Immature natural killer cell (primary cell): Measurements from ENCODE around the gene RASD1. TPM values are rescaled to one million over a fixed set of nuclear protein-coding genes. Genes with fewer than 3 reads are reported as not detected.
A peak's percentile ranks its signal among the peaks of the same experiment; 100 is the strongest.
"Not testable (repeated sequence)": the region's sequence is repeated elsewhere in the genome, so short reads cannot be mapped to it uniquely, and the experiment has no call there.

Experiments used
- DNase-seq, 3 donors: peaks; one replicate each; pipeline ENCODE4 v3.0.0; 2022; ENCODE audit warnings: mixed read lengths in 1 of 3
- H3K27ac Mint-ChIP-seq, 6 donors: one replicate each; pipeline ENCODE4 v1.8.0; 2020; ENCODE audit warnings: mixed read lengths in 6 of 6, mild to moderate bottlenecking in 5 of 6, inconsistent platforms in 4 of 6, moderate library complexity in 3 of 6
- H3K27me3 Mint-ChIP-seq, 3 donors: one replicate each; pipeline ENCODE4 v1.8.0; 2020 to 2021; ENCODE audit warnings: low read depth in 3 of 3, mild to moderate bottlenecking in 3 of 3, mixed read lengths in 3 of 3, moderate library complexity in 3 of 3, inconsistent platforms in 1 of 3
- H3K36me3 Mint-ChIP-seq, 3 donors: one replicate each; pipeline ENCODE4 v1.8.0; 2020; ENCODE audit warnings: mixed read lengths in 3 of 3, inconsistent platforms in 2 of 3, mild to moderate bottlenecking in 2 of 3
- H3K4me1 Mint-ChIP-seq, 2 donors: one replicate each; pipeline ENCODE4 v1.8.0; 2020; ENCODE audit warnings: inconsistent platforms in 2 of 2, mild to moderate bottlenecking in 2 of 2, mixed read lengths in 2 of 2, moderate library complexity in 1 of 2
- H3K4me3 Mint-ChIP-seq, 5 donors: one replicate each; pipeline ENCODE4 v1.8.0; 2020; ENCODE audit warnings: mild to moderate bottlenecking in 5 of 5, mixed read lengths in 5 of 5, inconsistent platforms in 3 of 5, moderate library complexity in 3 of 5
- H3K9me3 Mint-ChIP-seq, 6 donors: one replicate each; pipeline ENCODE4 v1.8.0; 2020; ENCODE audit warnings: mild to moderate bottlenecking in 6 of 6, mixed read lengths in 6 of 6, inconsistent platforms in 4 of 6, moderate library complexity in 3 of 6
- polyA plus RNA-seq, 3 donors: library from polyadenylated mRNA; unstranded; fragments of 300-500 nt; fragmentation: Illumina TruSeq; gene quantifications; one replicate each; pipeline ENCODE4 v1.2.3, GENCODE V29; 2021

Gene RASD1
- polyA plus RNA-seq, 3 donors from 2014 or later = 0.43 to 1.2 (median 0.96) TPM

DNA sequence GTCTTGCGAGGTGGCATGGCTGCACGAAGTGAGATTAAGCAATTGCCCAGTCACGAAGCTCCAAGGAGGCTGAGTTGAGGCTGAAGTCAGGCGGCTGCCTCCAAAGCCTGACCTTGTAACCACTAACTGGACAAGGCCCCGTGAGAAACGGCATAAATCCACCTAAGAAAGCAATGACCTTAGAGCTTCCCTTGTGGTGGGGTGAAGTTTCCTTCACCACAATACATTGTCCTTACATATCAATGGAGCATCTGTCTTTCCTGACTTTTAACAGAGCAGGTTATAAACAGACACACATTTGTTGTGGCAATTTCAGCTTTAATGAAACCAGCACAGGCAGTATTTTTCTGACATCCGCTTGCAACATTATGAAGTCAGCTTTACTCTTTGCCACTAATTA is 21.9 kb downstream of the RASD1 start:
- Mint-ChIP-seq H3K27me3 (peaks cover 9 to 17% (median 12%) of the 10 kb centered on the region in 3 donors), H3K4me1 (peaks cover 30 to 37% of the 10 kb centered on the region in 2 donors), H3K27ac (no peak overlapping the region), H3K4me3 (no peak overlapping the region), H3K36me3 (no peaks in the 10 kb centered on the region), H3K9me3 (no peaks in the 10 kb centered on the region)
- no peak for DNase-seq

DNA sequence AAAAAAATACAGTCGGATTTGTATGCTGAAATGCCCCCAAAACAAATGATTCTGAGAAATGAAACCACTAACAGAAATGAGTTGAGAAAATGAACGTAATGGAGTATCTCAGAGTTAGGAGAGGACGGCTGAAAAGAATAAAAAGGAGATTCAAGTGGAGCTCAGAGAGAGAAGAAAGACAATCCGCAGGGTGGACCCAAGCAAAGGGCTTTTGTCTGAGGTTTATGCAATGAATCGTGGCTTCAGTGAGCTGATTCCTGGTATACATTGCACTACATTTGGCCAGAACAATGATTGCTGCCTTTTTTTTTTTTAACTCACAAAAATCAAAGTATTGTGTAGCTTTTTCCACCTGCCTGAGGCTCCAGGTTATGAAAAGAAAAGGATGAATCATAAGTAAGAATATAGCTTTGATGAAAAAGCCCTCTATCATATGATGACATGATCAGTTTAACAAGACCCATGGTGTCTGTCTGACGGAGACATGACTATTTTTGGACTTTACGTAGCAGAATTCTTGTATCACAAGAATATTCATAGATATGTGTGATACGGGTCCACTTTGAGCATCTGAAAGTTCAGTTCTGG is 23.8 kb downstream of the RASD1 start:
- no peak overlapping the region for H3K4me3 Mint-ChIP-seq
- H3K27ac Mint-ChIP-seq = no peak overlapping the region
- H3K36me3 Mint-ChIP-seq = no peaks in the 10 kb centered on the region
- peaks cover 11 to 22% (median 12%) of the 10 kb centered on the region in 3 donors for H3K27me3 Mint-ChIP-seq
- peaks cover 16 to 18% of the 10 kb centered on the region in 2 donors for H3K4me1 Mint-ChIP-seq
- no peak for DNase-seq
- no peaks in the 10 kb centered on the region for H3K9me3 Mint-ChIP-seq

DNA sequence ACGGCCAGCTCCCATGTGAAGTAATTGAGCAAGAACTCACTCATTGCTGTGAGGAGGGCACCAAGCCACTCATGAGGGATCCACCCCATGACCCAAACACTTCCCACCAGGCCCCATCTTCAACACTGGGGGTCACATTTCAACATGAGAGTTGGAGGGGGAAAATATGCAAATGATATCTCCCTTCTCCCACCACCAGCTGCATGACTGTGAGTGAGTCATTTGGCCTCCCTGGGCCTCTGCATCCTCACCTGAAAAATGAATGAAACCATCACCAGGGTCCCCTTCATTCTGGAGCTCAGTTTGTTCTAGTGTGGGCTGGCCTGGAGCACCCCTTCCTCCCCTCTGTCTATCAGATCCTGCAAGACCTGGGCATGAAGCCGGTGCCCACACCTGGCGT is 26.2 kb downstream of the RASD1 start:
- Mint-ChIP-seq H3K4me1 (no peaks in the 10 kb centered on the region), H3K9me3 (no peaks in the 10 kb centered on the region), H3K4me3 (no peak overlapping the region), H3K27me3 (peaks cover 4 to 20% (median 5%) of the 10 kb centered on the region in 3 donors), H3K36me3 (no peaks in the 10 kb centered on the region), H3K27ac (no peak overlapping the region)
- no peak for DNase-seq

DNA sequence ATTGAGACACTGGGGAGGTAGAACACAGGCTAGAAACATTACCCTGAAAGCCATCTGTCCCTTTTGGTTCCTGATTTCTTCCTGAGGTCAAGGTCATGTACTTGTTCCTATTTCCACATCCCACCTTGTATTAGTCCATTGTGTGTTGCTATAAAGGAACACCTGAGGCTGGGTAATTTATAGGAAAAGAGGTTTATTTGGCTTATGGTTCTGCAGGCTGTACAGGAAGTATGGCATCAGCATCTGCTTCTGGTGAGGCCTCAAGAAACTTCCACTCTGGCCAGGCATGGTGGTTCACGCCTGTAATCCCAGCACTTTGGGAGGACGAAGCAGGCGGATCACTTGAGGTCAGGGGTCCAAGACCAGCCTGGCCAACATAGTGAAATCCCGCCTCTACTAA is 26.8 kb downstream of the RASD1 start:
- no peaks in the 10 kb centered on the region for H3K9me3 Mint-ChIP-seq
- H3K36me3 Mint-ChIP-seq = no peaks in the 10 kb centered on the region
- DNase-seq = no peak
- no peak overlapping the region for H3K4me3 Mint-ChIP-seq
- H3K4me1 Mint-ChIP-seq = no peaks in the 10 kb centered on the region
- H3K27ac Mint-ChIP-seq = no peak overlapping the region
- peaks cover 4 to 20% (median 9%) of the 10 kb centered on the region in 3 donors for H3K27me3 Mint-ChIP-seq

DNA sequence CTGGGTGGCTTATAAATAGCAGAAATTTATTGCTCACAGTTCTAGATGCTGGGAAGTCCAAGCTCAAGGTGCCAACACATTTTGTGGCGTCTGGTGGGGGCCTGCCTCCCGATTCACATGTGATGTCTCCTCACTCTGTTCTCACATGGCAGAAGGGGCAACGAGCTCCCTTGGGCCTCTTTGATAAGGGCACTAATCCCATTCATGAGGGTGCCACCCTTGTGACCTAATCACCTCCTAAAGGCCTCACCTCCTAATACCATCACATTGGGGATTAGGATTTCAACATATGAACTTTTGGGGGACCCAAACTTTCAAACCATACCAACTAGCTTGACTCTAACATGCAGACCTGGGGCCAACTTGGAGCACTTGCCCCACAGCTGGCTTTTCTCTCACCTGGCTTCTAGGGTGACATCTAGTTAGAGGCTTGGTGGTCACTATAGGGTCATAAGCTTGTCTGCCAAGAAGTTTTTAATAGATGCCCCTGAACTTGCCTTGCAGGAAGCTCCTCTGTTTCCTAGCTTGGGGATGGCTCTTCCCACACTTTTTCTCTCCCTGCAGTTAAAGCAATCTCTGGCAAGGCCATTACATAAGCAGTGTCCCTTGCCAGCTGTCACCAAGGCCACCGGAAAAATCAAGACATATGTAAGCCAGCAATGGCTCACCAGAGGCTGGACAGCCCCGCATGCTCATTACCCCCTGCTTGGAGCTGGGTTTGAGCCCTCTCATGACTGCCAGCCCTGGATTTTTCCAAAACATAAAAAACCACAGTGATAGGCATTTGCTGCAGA is 27.8 kb downstream of the RASD1 start:
- H3K27me3 Mint-ChIP-seq = peaks cover 6 to 20% (median 9%) of the 10 kb centered on the region in 3 donors
- no peaks in the 10 kb centered on the region for H3K4me1 Mint-ChIP-seq
- H3K36me3 Mint-ChIP-seq = no peaks in the 10 kb centered on the region
- H3K9me3 Mint-ChIP-seq = no peaks in the 10 kb centered on the region
- no peak overlapping the region for H3K4me3 Mint-ChIP-seq
- no peak overlapping the region for H3K27ac Mint-ChIP-seq
- no peak for DNase-seq

DNA sequence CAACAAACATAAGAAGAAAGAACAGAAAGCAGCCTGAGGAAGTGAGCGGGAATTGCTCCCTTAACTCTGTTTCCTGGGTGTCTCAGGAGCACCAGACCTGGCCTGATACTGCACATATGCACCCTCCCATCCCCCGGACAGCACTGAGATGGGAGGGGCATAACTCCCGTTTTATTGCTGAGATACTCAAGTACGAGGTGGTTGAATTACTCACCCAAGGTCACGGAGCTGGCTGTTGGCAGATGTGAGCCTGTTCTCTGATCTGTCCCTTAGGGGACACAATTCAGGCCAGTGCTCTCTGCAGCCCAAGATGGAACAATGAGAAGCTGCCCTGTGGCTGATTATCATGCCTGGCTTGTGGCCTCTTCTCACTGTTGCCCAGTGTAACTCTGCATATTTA is 28.5 kb downstream of the RASD1 start:
- no peaks in the 10 kb centered on the region for H3K4me1 Mint-ChIP-seq
- DNase-seq = no peak
- no peaks in the 10 kb centered on the region for H3K9me3 Mint-ChIP-seq
- H3K27ac Mint-ChIP-seq = no peak overlapping the region
- peaks cover 6 to 17% (median 9%) of the 10 kb centered on the region in 3 donors for H3K27me3 Mint-ChIP-seq
- H3K36me3 Mint-ChIP-seq = no peaks in the 10 kb centered on the region
- H3K4me3 Mint-ChIP-seq = no peak overlapping the region

DNA sequence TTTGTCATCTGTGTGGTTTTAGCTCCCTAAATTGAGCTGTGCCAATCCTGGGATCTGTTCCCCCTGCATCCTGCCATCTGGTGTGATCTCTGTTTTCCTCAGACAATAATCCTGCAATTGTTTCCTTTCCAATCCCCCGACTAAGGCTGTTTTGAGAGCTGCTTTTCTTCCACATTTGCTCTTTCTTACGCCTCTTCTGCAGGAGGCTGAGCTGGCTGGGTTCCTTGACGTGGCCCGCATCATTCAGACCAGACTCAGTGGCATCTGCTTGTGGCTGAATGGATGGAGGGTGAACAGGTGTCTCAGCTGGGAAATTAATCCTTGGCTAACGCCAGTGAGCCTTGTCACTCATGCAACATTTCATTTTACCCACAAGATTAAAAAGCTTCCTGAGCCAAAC is 29.2 kb downstream of the RASD1 start:
- H3K27ac Mint-ChIP-seq = no peak overlapping the region
- H3K4me1 Mint-ChIP-seq = no peaks in the 10 kb centered on the region
- no peak overlapping the region for H3K4me3 Mint-ChIP-seq
- DNase-seq = no peak
- H3K36me3 Mint-ChIP-seq = no peaks in the 10 kb centered on the region
- peaks cover 4 to 17% (median 9%) of the 10 kb centered on the region in 3 donors for H3K27me3 Mint-ChIP-seq
- no peaks in the 10 kb centered on the region for H3K9me3 Mint-ChIP-seq

DNA sequence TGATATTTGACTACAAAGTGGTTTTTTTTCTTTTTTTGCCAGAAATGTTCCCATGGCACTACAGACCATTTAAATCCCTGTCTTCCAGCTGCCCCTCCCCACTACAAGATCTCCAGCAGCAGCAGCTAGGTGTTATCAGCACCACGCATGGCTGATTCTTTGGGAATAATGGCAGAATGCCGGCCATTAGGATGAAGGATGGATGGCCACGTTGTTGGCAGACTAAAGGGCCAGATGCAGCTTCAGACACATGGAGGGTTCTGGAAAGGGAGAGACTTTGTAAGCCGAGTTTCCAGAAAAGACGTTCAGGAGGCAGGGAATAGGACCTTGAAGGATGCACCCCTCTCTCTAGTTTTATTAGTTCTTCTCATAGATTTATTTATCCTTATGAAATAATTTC is 29.7 kb downstream of the RASD1 start:
- no peak for DNase-seq
- Mint-ChIP-seq H3K4me1 (no peaks in the 10 kb centered on the region), H3K27me3 (peaks cover 4 to 17% (median 9%) of the 10 kb centered on the region in 3 donors), H3K27ac (no peak overlapping the region), H3K9me3 (no peaks in the 10 kb centered on the region), H3K36me3 (no peaks in the 10 kb centered on the region), H3K4me3 (no peak overlapping the region)

DNA sequence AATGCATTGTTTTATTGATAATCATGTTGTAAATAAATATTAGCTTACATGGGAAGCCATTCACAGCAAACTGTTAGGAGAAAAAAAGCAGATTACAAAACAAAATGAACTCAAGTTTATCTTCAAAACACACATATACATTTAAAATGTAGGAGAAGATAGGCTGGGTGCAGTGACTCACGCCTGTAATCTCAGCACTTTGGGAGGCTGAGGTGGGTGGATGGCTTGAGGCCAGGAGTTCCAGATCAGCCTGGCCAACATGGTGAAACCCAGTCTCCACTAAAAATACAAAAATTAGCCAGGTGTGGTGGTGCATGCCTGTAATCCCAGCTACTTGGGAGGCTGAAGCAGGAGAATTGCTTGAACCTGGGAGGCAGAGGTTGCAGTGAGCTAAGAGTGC is 30.3 kb downstream of the RASD1 start:
- H3K9me3 Mint-ChIP-seq, H3K27ac Mint-ChIP-seq, DNase-seq, H3K36me3 Mint-ChIP-seq, H3K4me3 Mint-ChIP-seq, H3K4me1 Mint-ChIP-seq: not testable (repeated sequence)
- peaks cover 4 to 15% (median 9%) of the 10 kb centered on the region in 3 donors for H3K27me3 Mint-ChIP-seq

DNA sequence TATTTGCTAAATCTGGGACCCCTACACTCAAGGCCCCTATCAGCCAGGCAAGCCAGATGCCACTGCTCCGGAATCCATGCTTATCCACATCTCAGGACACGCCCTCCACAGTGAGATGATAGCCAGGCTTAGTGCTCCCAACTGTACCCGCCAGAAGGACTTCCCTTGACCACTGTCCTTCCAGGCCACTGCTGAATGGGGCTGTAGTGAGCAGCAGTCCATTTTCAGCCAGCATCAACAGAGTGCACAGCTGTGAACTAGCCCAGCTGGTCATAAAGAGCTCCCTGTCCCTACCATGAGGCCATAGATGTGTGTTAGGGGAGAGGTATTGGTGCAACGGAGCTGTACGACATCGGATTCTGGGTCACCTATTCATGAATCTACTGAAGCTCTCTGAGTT is 32.4 kb downstream of the RASD1 start:
- no peak for DNase-seq
- peaks cover 0 to 5% (median 1%) of the 10 kb centered on the region in 6 donors for H3K9me3 Mint-ChIP-seq
- peaks cover 6 to 12% (median 7%) of the 10 kb centered on the region in 3 donors for H3K27me3 Mint-ChIP-seq
- no peak overlapping the region for H3K4me3 Mint-ChIP-seq
- H3K4me1 Mint-ChIP-seq = peaks cover 0 to 3% of the 10 kb centered on the region in 2 donors
- H3K36me3 Mint-ChIP-seq = peaks cover 0 to 4% (median 3%) of the 10 kb centered on the region in 3 donors
- H3K27ac Mint-ChIP-seq = no peak overlapping the region

DNA sequence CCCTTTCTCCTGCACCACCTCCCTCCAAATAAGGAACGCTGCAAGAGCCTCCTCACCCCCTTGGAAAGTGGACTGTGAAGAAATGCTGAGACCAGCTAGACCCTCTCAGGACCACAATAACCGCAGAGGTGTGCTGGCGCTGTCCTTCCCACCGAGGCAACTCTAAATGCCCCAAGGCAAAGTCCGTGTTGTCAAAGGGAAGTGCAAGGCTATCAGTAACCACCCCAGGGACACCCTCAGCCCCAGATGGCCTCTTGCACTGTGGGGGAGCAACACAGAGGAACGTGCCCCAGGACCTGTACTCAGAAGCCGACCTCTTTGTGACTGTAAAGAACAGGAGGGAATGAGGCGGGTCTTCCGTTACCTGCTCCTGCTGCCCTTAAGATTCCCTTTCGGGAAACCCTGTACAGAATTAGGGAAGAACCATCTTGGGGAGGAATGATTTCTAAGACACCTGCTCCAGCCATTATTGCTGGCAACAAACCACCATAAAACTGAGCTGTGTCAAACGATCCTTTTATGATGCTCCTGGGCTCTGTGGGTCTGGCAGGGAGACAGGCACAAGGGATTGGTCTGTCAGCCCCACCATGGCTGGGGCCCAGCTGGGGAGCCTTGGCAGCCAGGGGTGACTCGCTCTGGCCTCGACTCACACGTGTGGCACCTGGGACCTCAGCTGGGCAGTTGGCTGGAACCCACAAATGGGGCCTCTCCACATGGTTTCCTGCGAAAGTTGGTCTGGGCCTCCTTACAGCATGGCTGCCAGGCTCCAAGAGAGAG is 34.0 kb downstream of the RASD1 start:
- Mint-ChIP-seq H3K4me3 (no peak overlapping the region), H3K27me3 (peaks cover 5 to 6% (median 5%) of the 10 kb centered on the region in 3 donors), H3K36me3 (peaks cover 0 to 4% (median 3%) of the 10 kb centered on the region in 3 donors), H3K4me1 (peaks cover 0 to 3% of the 10 kb centered on the region in 2 donors), H3K27ac (no peak overlapping the region), H3K9me3 (peaks cover 0 to 5% (median 1%) of the 10 kb centered on the region in 6 donors)
- DNase-seq = no peak

DNA sequence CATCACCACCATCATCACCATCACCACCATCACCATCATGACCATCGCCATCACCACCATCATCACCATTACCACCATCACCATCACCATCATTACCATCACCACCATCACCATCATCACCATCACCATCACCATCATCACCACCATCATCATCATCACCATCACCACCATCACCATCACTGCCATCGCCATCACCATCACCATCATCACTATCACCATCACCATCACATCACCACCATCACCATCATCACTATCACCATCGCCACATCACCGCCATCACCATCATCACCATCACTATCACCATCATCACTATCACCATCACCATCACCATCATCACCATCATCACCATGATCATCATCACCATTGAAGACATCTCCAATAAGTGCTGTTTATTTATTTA is 36.2 kb downstream of the RASD1 start:
- H3K27me3 Mint-ChIP-seq = peaks cover 0 to 3% (median 3%) of the 10 kb centered on the region in 3 donors
- H3K9me3 Mint-ChIP-seq = peaks cover 0 to 5% (median 1%) of the 10 kb centered on the region in 6 donors
- H3K36me3 Mint-ChIP-seq = peaks cover 0 to 4% (median 3%) of the 10 kb centered on the region in 3 donors
- H3K4me1 Mint-ChIP-seq = peaks cover 0 to 3% of the 10 kb centered on the region in 2 donors
- peak overlapping the region in 1 of 6 donors; percentile 46 for H3K27ac Mint-ChIP-seq
- H3K4me3 Mint-ChIP-seq = no peak overlapping the region
- DNase-seq = no peak

DNA sequence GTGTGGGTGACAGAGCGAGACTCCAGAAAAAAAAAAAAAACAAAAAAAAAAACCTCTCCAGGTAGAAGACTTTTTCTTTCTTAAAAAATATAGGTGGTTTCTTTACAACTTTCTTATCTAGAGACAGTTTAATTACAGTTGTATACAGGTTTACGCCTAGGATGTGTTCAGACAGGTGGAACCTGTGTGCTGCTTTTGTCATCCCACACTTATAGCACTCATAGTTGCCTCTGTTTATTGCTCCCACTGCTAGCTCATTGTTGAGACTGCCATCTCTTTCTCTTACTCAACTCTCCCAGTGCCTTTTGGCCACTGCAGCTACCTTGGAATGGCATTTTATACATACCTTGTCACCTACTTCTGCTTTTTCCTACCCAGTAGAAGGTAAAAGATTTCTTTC is 38.5 kb downstream of the RASD1 start:
- Mint-ChIP-seq H3K4me1 (peaks cover 0 to 3% of the 10 kb centered on the region in 2 donors), H3K27ac (no peak overlapping the region), H3K4me3 (no peak overlapping the region), H3K27me3 (peaks cover 0 to 2% (median 0%) of the 10 kb centered on the region in 3 donors), H3K36me3 (peaks cover 0 to 4% (median 3%) of the 10 kb centered on the region in 3 donors), H3K9me3 (peaks cover 0 to 5% (median 1%) of the 10 kb centered on the region in 6 donors)
- DNase-seq = no peak

DNA sequence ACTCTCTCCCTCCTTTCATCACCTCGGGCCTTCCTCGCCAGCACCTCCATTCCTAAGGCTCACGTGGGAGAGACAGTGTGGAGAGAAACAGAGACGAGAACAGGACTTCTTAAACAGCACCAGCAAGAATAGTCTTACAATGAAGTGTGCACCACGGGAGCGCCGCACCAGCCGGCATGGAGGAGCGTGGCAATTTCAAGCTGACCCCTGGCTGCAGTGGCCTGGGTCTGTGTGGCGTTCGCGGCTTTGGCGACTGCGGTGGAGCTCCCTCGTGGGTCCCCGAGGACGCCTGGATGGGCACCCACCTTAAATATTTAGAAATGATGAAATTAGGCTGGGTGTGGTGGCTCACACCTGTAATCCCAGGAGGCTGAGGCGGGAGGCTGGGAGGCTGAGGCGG is 39.9 kb downstream of the RASD1 start:
- Mint-ChIP-seq H3K9me3 (peaks cover 0 to 5% (median 1%) of the 10 kb centered on the region in 6 donors), H3K4me3 (no peak overlapping the region), H3K4me1 (peaks cover 0 to 3% of the 10 kb centered on the region in 2 donors), H3K27ac (no peak overlapping the region), H3K36me3 (peaks cover 0 to 4% (median 3%) of the 10 kb centered on the region in 3 donors), H3K27me3 (peaks cover 0 to 4% (median 0%) of the 10 kb centered on the region in 3 donors)
- DNase-seq = no peak
